WTC11 (cell line): ENCODE measurements around the gene DENND5A. TPM values are rescaled to one million over a fixed set of nuclear protein-coding genes. Genes with fewer than 3 reads are reported as not detected.

Experiments used
- ATAC-seq: fragments of 200-7000 bp; cut with Tn5 transposase; 2 replicates; pipeline ENCODE4 v1.10.0; 2021; ENCODE audit warnings: mild to moderate bottlenecking, moderate library complexity
- Bru-seq: library from RNA; stranded (reverse); fragments of 400-500 nt; gene quantifications from one replicate; lab custom pipeline; 2021; lab: Mats Ljungman, UMichigan
- CTCF ChIA-PET: fragments of 300-600 bp; sonication (Branson Sonifier 250); formaldehyde crosslinking; loops from one replicate; lab custom pipeline; 2021; ENCODE audit warnings: antibody characterized with exemption; lab: Charles Lee
- POLR2A ChIA-PET: fragments of 350-600 bp; sonication (Branson Sonifier 250); formaldehyde crosslinking; loops from one replicate; lab custom pipeline; 2021; ENCODE audit warnings: antibody characterized with exemption; lab: Charles Lee
- DNase-seq: peaks from one replicate; pipeline ENCODE4 v3.0.0; 2021; ENCODE audit warnings: low spot score
- H3K27ac Mint-ChIP-seq: 2 replicates; pipeline ENCODE4 v1.8.0; 2021; ENCODE audit warnings: mixed read lengths
- H3K27me3 Mint-ChIP-seq: 2 replicates; pipeline ENCODE4 v1.8.0; 2021; ENCODE audit warnings: low read depth, mild to moderate bottlenecking, moderate library complexity, mixed read lengths
- H3K36me3 Mint-ChIP-seq: 2 replicates; pipeline ENCODE4 v1.8.0; 2021; ENCODE audit warnings: mixed read lengths
- H3K4me1 Mint-ChIP-seq: 2 replicates; pipeline ENCODE4 v1.8.0; 2022; ENCODE audit warnings: mixed read lengths
- H3K4me3 Mint-ChIP-seq: 2 replicates; pipeline ENCODE4 v1.8.0; 2021; ENCODE audit warnings: mild to moderate bottlenecking, moderate library complexity, mixed read lengths
- H3K9me3 Mint-ChIP-seq: 2 replicates; pipeline ENCODE4 v1.8.0; 2021; ENCODE audit warnings: mixed read lengths
- ATF2 ChIP-seq: sonication (generic); formaldehyde crosslinking; IDR thresholded peaks from 2 replicates; pipeline ENCODE4 v1.8.1; 2022; ENCODE audit warnings: low read depth, missing genetic modification reagents, borderline replicate concordance
- CBFB ChIP-seq: sonication (generic); formaldehyde crosslinking; IDR thresholded peaks from 2 replicates; pipeline ENCODE4 v1.8.1; 2022; ENCODE audit warnings: mild to moderate bottlenecking, low read depth, missing genetic modification reagents
- E2F4 ChIP-seq: sonication (generic); formaldehyde crosslinking; IDR thresholded peaks from 2 replicates; pipeline ENCODE4 v1.8.1; 2022; ENCODE audit warnings: low read depth, mild to moderate bottlenecking, moderate library complexity, missing genetic modification reagents, borderline replicate concordance
- E2F5 ChIP-seq: sonication (generic); formaldehyde crosslinking; IDR thresholded peaks from 2 replicates; pipeline ENCODE4 v1.8.1; 2022; ENCODE audit warnings: mild to moderate bottlenecking, moderate library complexity, missing genetic modification reagents
- ETV6 ChIP-seq: sonication (generic); formaldehyde crosslinking; IDR thresholded peaks from 2 replicates; pipeline ENCODE4 v1.8.1; 2022; ENCODE audit warnings: mild to moderate bottlenecking, missing genetic modification reagents
- FOXK1 ChIP-seq: sonication (generic); formaldehyde crosslinking; IDR thresholded peaks from 2 replicates; pipeline ENCODE4 v1.8.0; 2022; ENCODE audit warnings: mild to moderate bottlenecking, moderate library complexity, missing genetic modification reagents
- FOXP1 ChIP-seq: sonication (generic); formaldehyde crosslinking; IDR thresholded peaks from 2 replicates; pipeline ENCODE4 v1.8.0; 2022; ENCODE audit warnings: missing genetic modification reagents, mild to moderate bottlenecking, moderate library complexity, borderline replicate concordance
- GABPB1 ChIP-seq: sonication (generic); formaldehyde crosslinking; IDR thresholded peaks from 2 replicates; pipeline ENCODE4 v1.8.1; 2023; ENCODE audit warnings: mild to moderate bottlenecking, missing genetic modification reagents
- GRHL2 ChIP-seq: fragments of 250-450 bp; sonication (Bioruptor Pico); IDR thresholded peaks from 2 replicates; pipeline ENCODE4 v1.8.0; 2022; ENCODE audit warnings: mild to moderate bottlenecking, moderate library complexity; ENCODE audit not compliant: insufficient replicate concordance, severe bottlenecking
- IRF2 ChIP-seq: sonication (generic); formaldehyde crosslinking; IDR thresholded peaks from 2 replicates; pipeline ENCODE4 v1.8.0; 2022; ENCODE audit warnings: low read depth, missing genetic modification reagents, borderline replicate concordance
- NFYB ChIP-seq: sonication (generic); formaldehyde crosslinking; conservative IDR thresholded peaks from 2 replicates; pipeline ENCODE4 v1.8.0; 2022; ENCODE audit warnings: low read depth, missing genetic modification reagents
- NR3C1 ChIP-seq: sonication (generic); formaldehyde crosslinking; conservative IDR thresholded peaks from 2 replicates; pipeline ENCODE4 v1.8.1; 2023; ENCODE audit warnings: low read depth, mild to moderate bottlenecking, missing genetic modification reagents
- OVOL2 ChIP-seq: fragments of 250-450 bp; sonication (Bioruptor Pico); IDR thresholded peaks from 2 replicates; pipeline ENCODE4 v1.9.0; 2021; ENCODE audit warnings: mild to moderate bottlenecking, borderline replicate concordance
- RELA ChIP-seq: sonication (generic); formaldehyde crosslinking; IDR thresholded peaks from 2 replicates; pipeline ENCODE4 v1.8.1; 2022; ENCODE audit warnings: missing genetic modification reagents, mild to moderate bottlenecking, borderline replicate concordance
- ZBTB21 ChIP-seq: sonication (generic); formaldehyde crosslinking; IDR thresholded peaks from 2 replicates; pipeline ENCODE4 v1.8.1; 2023; ENCODE audit warnings: mild to moderate bottlenecking, missing genetic modification reagents, borderline replicate concordance
- ZNF219 ChIP-seq: sonication (generic); formaldehyde crosslinking; IDR thresholded peaks from 2 replicates; pipeline ENCODE4 v1.8.0; 2023; ENCODE audit warnings: missing genetic modification reagents, mild to moderate bottlenecking, borderline replicate concordance
- ZNF232 ChIP-seq: sonication (generic); formaldehyde crosslinking; IDR thresholded peaks from 2 replicates; pipeline ENCODE4 v1.8.0; 2022; ENCODE audit warnings: mild to moderate bottlenecking, missing genetic modification reagents
- ZNF317 ChIP-seq: sonication (generic); formaldehyde crosslinking; IDR thresholded peaks from 2 replicates; pipeline ENCODE4 v1.8.1; 2023; ENCODE audit warnings: low read depth, mild to moderate bottlenecking, moderate library complexity, missing genetic modification reagents, borderline replicate concordance
- ZNF423 ChIP-seq: fragments of 250-450 bp; sonication (Bioruptor Pico); IDR thresholded peaks from 2 replicates; pipeline ENCODE4 v2.1.2; 2022; ENCODE audit warnings: mild to moderate bottlenecking, moderate library complexity
- long read RNA-seq, 3 experiments: library from RNA in 1 of 3; library from capped mRNA in 1 of 3; library from polyadenylated mRNA in 1 of 3; unstranded in 2 of 3; stranded (forward) in 1 of 3; transcript quantifications; one replicate each; pipeline ENCODE4 v2.0.0, GENCODE V29; 2021
- total RNA-seq: library from RNA; stranded (reverse); gene quantifications from 3 replicates; pipeline ENCODE4 v1.2.3, GENCODE V29; 2021
- TF ChIP-seq, protein P1 (sequence below): sonication (generic); formaldehyde crosslinking; IDR thresholded peaks from 2 replicates; pipeline ENCODE4 v1.8.0; 2022; ENCODE audit warnings: mild to moderate bottlenecking, missing genetic modification reagents
- TF ChIP-seq, protein P2 (sequence below): sonication (generic); formaldehyde crosslinking; IDR thresholded peaks from 2 replicates; pipeline ENCODE4 v1.8.1; 2023; ENCODE audit warnings: mild to moderate bottlenecking, moderate library complexity, missing genetic modification reagents
- TF ChIP-seq, protein P3 (sequence below): fragments of 250-450 bp; sonication (Bioruptor Pico); IDR thresholded peaks from 2 replicates; pipeline ENCODE4 v1.9.0; 2021; ENCODE audit warnings: moderate library complexity, mild to moderate bottlenecking, inconsistent platforms, borderline replicate concordance

DENND5A gene
- total RNA-seq (65.9 to 69.3 TPM (median 69.1 TPM) in 3 replicates), Bru-seq, nascent RNA (percentile 72 among the genes with signal in this experiment)
- long read RNA-seq, experiment 1, full-length matches to known transcripts = 73 of 141 reads
- long read RNA-seq, experiment 1, partial matches to known transcripts = 31 of 141 reads
- long read RNA-seq, experiment 1, other reads (novel, unspliced or antisense) = 37 of 141 reads
- long read RNA-seq, experiment 2, full-length matches to known transcripts = 10 of 60 reads
- long read RNA-seq, experiment 2, partial matches to known transcripts = 26 of 60 reads
- long read RNA-seq, experiment 2, other reads (novel, unspliced or antisense) = 24 of 60 reads
- long read RNA-seq, experiment 3, partial matches to known transcripts = 1 of 1 reads
- long read RNA-seq, experiment 3, other reads (novel, unspliced or antisense) = 0 of 1 reads

DNA sequence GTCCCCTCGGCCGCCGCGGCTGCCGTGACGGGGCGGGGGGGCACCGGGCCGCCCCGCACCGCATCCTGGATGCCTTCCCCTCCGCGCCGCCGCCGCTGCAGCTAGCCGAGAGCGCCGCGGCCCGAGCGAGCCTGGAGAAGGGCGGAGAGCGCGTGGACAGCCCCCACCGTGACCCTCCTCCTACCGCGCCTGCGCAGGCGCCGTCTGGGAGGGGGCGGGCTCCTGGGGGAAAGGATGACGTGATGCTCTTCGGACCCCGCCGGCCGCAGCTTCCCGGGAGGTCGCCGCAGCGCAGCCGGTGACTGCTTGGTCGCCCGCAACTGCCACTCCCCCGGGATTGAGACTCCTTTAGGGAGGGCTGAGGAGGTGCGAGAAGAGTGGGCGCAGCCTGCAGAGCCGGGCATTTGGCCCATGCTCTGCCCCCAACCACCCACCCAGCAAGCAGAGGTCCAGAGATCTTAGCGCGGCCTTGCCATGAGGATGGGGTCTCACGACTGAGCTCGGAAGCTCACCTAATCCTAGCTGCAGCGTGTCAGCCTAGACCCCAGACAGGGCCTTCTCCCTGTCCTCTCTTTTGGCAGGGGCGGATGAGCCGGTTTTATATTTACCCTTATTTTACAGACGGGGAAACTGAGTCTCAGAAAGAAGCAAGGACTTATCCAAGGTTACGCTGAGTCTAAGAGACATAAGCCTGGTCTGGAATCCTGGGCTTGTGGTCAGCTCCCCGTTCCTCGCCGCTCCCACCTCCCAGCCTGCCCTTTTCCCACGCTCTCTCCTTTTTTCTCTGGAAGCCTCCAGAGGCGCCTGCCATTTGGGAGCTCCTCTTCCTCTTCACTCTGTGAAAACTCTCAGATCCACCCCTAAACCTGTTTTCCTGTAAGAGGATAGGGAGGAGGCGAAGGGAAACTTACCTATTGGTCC is at the start of gene DENND5A:
Gene DENND5A (minus strand): TSS at position 140 of the 921 bp plus-strand sequence. CDS start 281 bp downstream, outside the sequence.
- H3K4me1 Mint-ChIP-seq = peaks cover 48% of the 10 kb centered on the region
- H3K36me3 Mint-ChIP-seq = peaks cover 5% of the 10 kb centered on the region; the same call in 1 of the 2 replicates
- ChIA-PET POLR2A (interaction anchor here (0.5 to 2.7 kb wide), 13 partner anchors 12 to 341 kb away, joined by 3 to 22 read pairs (median 7); partner anchors contain the start of genes IPO7, TMEM41B and ZNF143), CTCF (interaction anchor here (0.8 to 2.1 kb wide), 6 partner anchors 10 to 241 kb away, joined by 3 to 8 read pairs (median 4); no protein-coding TSS in a partner anchor)
- peak within 1 kb of the TSS; percentile 93 for H3K4me3 Mint-ChIP-seq
- peak within 1 kb of the TSS; percentile 93 for H3K27ac Mint-ChIP-seq
- TF ChIP-seq, protein P1, sequence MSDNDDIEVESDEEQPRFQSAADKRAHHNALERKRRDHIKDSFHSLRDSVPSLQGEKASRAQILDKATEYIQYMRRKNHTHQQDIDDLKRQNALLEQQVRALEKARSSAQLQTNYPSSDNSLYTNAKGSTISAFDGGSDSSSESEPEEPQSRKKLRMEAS (CRISPR knock-in tag) = peak; percentile 55; the same call in 1 of the 2 replicates
- TF ChIP-seq GRHL2 (CRISPR knock-in tag) (no peak), NR3C1 (CRISPR knock-in tag) (no peak), ETV6 (peak; percentile 65; the same call in 1 of the 2 replicates), CBFB (0 out of 2 replicates have a peak, but pooled peaks have one; percentile 14), OVOL2 (CRISPR knock-in tag) (no peak), ZNF219 (no peak), ZNF423 (CRISPR knock-in tag) (0 out of 2 replicates have a peak, but pooled peaks have one; percentile 14), E2F5 (CRISPR knock-in tag) (peak; percentile 1; the same call in 1 of the 2 replicates), GABPB1 (0 out of 2 replicates have a peak, but pooled peaks have one; percentile 17)
- TF ChIP-seq, protein P2, sequence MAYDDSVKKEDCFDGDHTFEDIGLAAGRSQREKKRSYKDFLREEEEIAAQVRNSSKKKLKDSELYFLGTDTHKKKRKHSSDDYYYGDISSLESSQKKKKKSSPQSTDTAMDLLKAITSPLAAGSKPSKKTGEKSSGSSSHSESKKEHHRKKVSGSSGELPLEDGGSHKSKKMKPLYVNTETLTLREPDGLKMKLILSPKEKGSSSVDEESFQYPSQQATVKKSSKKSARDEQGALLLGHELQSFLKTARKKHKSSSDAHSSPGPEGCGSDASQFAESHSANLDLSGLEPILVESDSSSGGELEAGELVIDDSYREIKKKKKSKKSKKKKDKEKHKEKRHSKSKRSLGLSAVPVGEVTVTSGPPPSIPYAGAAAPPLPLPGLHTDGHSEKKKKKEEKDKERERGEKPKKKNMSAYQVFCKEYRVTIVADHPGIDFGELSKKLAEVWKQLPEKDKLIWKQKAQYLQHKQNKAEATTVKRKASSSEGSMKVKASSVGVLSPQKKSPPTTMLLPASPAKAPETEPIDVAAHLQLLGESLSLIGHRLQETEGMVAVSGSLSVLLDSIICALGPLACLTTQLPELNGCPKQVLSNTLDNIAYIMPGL (CRISPR knock-in tag) = peak; percentile 64; the same call in 1 of the 2 replicates
- peak; percentile 79 for ATAC-seq
- H3K27me3 Mint-ChIP-seq = no peaks in the 10 kb centered on the region; the same call in 1 of the 2 replicates
- H3K9me3 Mint-ChIP-seq = peaks cover 3% of the 10 kb centered on the region; the same call in 1 of the 2 replicates
- peak; percentile 83 for DNase-seq

DNA sequence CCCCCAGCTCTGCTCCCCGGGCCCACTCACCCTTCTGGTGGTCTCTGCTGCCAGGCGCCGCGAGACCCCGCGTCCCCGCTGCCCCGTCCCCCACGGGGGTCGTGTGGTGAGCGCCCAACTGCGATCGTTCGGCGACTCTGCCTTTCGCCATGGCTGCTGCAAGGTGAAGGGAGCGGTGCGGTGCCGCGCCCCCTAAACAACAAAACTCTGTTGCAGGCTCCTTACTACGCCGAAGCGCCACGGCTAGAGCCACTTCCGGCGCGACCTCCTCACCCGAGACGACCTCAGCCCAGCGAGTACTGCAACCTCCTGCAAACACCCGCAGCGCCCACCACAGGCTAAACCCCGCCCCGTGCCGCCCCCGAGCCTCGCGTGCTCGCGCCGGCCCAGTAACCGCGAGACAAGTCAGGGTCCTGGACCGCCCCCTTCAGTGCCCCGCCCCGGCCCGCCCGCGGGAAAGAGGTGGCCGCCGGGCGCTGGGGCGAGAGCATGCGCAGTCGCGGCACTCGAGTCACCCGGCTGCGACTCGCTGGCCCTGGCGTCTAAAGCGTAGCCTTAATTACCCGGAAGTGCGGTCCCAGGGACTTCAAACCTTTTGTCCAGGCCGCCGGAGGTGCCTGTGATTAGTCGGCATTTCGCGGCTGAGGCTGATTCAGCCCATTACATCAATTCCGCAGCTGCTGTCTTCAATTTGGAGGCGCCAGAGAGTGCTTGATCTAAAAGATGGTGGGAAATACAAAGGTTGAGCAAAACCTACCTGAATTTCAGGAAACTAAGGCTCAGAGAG is 49.3 kb upstream of the DENND5A start, which contains the start of gene TMEM41B:
Gene TMEM41B (minus strand): TSS at position 303 of the 787 bp plus-strand sequence. CDS start 152 bp downstream, at position 151.
- peak within 1 kb of the TSS; percentile 91 for H3K4me3 Mint-ChIP-seq
- CTCF ChIA-PET = interaction anchor here (0.5 to 1.0 kb wide), 2 partner anchors 148 to 192 kb away, joined by 3 read pairs; no protein-coding TSS in a partner anchor
- peak within 1 kb of the TSS; percentile 99 for H3K27ac Mint-ChIP-seq
- DNase-seq (peak; percentile 99), ATAC-seq (peak; percentile 93)
- H3K9me3 Mint-ChIP-seq = no peaks in the 10 kb centered on the region
- POLR2A ChIA-PET = interaction anchor here (0.8 to 2.0 kb wide), 8 partner anchors 41 to 71 kb away, joined by 3 to 16 read pairs (median 4); partner anchors contain the start of genes DENND5A and IPO7
- no peaks in the 10 kb centered on the region for H3K27me3 Mint-ChIP-seq
- peaks cover 6% of the 10 kb centered on the region; the same call in 1 of the 2 replicates for H3K36me3 Mint-ChIP-seq
- peaks cover 43% of the 10 kb centered on the region for H3K4me1 Mint-ChIP-seq
- no peak for TF ChIP-seq RELA
- TF ChIP-seq FOXK1 = peak; percentile 80
- no peak for TF ChIP-seq ZNF317
- TF ChIP-seq ATF2 (CRISPR knock-in tag) = no peak
- TF ChIP-seq, protein P3, sequence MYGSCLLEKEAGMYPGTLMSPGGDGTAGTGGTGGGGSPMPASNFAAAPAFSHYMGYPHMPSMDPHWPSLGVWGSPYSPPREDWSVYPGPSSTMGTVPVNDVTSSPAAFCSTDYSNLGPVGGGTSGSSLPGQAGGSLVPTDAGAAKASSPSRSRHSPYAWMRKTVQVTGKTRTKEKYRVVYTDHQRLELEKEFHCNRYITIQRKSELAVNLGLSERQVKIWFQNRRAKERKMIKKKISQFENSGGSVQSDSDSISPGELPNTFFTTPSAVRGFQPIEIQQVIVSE (CRISPR knock-in tag) = no peak
- peak; percentile 78; the same call in 1 of the 2 replicates for TF ChIP-seq FOXP1 (CRISPR knock-in tag)
- TF ChIP-seq OVOL2 (CRISPR knock-in tag) = no peak
- 0 out of 2 replicates have a peak, but pooled peaks have one; percentile 67 for TF ChIP-seq ZBTB21 (CRISPR knock-in tag)
- no peak for TF ChIP-seq IRF2
- TF ChIP-seq ZNF232 (CRISPR knock-in tag) = no peak
- TF ChIP-seq NFYB (CRISPR knock-in tag) = no peak
- TF ChIP-seq E2F4 = 0 out of 2 replicates have a peak, but pooled peaks have one; percentile 69
